Stimulated activated CD4-positive, alpha-beta T cell treated with anti-CD3 and anti-CD28 coated beads, TNF-alpha, amount 100 ng/mL, for 4 hours (primary cell): ENCODE measurements around the gene CD58.
"Not testable (repeated sequence)": the region's sequence is repeated elsewhere in the genome, so short reads cannot be mapped to it uniquely, and the experiment has no call there.

ENCODE experiments used
- DNase-seq, 3 experiments: peaks; one replicate each; pipeline ENCODE4 v3.0.0-alpha.2; 2020; ENCODE audit warnings: low read depth in 3 of 3

The CD58 gene, protein sequence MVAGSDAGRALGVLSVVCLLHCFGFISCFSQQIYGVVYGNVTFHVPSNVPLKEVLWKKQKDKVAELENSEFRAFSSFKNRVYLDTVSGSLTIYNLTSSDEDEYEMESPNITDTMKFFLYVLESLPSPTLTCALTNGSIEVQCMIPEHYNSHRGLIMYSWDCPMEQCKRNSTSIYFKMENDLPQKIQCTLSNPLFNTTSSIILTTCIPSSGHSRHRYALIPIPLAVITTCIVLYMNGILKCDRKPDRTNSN

GRCh38 chr1:116570358-116571214, at the start of gene CD58:
Gene CD58, minus strand, starts transcription at chr1:116571026. Its CDS starts 54 bp downstream, at chr1:116570972.
- DNase-seq: peak; percentile 66 to 69 (median 66)

GRCh38 chr1:116620392-116620791, 49.6 kb upstream of the CD58 start:
- DNase-seq: not testable (repeated sequence)

DNA sequence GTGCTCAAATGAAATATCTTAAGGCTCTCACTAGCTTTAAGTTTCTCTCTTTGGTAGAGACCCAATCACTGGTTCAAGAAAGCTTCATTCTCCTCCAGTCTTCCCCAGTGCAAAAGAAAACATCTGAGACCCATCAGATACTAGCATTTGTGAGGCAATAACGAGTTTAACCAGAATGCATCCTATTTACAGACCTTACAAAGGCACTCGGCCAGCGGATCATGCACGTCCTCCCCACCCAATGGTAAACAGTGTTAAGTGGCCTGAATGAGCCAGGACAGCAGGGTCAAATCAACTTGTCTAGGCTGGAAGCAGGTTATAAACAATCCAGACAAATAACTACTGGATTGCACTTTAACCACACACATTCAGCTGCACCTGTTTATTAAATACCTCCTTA, 48.3 kb upstream of the CD58 start:
- DNase-seq: not testable (repeated sequence)

- not testable (repeated sequence) for DNase-seq
Observed at GRCh38 chr1:116617808-116618207, 47.0 kb upstream of the CD58 start.

DNA sequence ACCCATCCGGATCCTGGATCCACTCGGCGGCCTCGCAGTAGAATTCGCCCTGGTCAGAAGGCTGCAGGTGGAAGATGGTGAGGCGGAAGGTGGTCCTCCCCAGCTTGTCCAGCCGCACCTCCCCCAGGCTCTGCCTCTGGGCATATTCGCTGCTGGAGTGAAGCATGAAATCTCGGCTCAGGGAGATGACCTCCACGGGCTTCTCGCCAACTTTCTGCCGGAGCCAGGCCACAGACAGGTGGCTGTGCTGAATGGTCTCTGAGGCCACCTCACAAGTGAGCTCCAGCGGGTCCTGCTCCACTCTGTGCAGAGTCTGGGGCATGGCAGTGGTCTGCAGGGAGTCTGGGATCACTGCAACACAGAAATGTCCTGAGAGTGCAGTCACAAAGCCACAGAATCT, 43.0 kb upstream of the CD58 start:
- not testable (repeated sequence) for DNase-seq

DNA sequence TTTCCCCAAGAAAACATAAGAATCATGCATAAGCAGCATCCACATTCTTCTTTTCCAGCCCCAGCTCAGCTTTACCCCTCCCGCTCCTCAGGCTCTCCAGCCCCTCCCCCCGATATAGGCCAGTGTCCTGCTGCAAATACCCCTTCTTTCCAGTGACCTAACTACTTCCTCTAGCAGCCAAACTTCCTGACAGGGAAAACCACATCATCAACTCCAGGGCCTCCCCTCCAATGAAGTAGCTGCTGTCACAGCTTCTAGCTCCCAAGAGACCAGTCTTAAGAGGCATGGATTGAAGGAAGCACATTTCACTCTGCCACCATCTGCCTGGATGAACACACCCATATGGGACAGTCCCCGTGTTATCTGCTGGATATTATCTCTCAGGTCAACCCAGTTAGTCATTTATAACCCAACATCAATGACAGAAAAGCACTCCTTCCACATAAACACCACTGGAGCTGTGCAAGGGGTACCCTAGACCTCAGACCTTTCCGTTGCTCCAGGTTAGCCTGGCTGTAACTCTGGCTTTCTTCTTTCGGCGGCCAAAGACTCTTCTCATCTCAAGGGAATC, 39.1 kb upstream of the CD58 start:
- DNase-seq: not testable (repeated sequence)

- DNase-seq: not testable (repeated sequence)
Observed at GRCh38 chr1:116608841-116609240, 38.0 kb upstream of the CD58 start.

DNA sequence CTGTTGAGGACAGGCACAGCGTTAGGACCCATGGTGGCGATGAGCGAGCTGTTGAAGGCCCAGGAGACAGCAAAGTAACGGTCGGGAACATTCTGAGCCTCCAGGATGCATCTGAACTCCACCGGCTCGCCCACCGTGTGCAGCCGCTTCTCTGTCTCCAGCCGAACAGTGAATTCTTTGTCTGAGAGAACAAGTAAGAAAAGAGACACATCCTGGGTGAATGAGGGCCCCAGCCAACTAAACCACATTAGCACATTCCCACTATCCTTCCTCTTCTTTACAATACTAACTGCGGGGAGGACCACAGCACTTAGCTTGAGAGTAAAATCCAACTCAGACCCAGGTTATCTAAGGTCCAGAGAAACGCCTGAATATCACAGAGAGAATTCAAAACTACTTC, 37.3 kb upstream of the CD58 start:
- not testable (repeated sequence) for DNase-seq

GRCh38 chr1:116607463-116607862, 36.6 kb upstream of the CD58 start:
- not testable (repeated sequence) for DNase-seq

DNA sequence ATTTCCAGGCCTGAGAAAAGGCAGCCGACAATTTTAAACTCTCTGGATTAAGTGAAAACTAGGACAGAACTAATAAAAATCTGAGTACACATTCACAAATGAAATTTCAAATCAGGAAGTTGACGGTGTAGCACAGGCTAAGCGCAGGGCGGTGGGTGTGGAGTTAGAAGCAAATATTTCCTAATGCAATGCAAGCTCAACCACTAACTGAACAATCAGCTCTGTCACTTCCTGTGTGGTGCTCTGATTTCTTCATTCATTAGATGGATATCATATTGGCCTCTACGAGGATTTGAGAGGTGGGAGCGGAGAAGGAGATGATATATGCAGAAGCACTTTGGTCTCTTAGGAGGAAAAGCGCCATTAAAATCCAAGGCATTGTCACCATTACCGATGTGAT, 35.2 kb upstream of the CD58 start:
- DNase-seq: not testable (repeated sequence)

DNA sequence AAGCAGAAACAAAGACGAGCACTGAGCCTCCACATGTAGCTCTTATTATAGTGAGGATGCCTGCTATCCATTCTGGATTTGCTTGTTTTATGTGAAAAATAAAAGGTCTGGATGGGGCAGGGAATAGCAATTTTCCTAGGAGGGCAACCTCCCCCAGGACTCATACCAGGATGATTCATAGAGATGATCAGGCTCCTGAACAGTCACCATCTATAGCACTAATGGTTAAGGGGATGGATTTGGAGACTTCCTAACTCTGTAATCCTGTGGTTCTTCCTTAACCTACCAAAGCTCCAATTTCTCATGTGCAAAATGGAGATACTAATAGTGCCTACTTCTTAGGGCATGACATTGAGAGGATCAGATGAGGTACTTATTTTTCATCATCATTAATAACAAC, 34.5 kb upstream of the CD58 start:
- no peak for DNase-seq

- not testable (repeated sequence) for DNase-seq
Observed at GRCh38 chr1:116604408-116604807, 33.6 kb upstream of the CD58 start.

DNA sequence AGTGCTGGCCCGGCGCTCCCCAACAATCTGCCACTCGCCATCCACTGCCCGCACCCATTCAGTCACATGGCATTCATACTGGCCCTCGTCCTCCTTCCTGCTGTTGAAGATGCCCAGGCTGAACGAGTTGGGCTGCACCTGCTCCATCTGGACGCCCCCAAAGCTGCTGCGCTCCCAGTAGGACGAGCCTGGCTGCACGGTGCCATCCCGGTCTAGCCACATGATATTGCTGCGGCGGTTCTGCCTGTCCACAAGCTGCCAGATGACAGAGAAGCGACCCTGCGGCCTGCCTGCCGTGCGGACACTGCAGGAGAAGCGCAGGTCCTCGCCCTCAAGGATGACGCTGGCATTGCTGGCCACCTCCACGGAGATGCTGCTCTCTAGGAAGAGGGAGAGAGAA, 32.8 kb upstream of the CD58 start:
- not testable (repeated sequence) for DNase-seq

- not testable (repeated sequence) for DNase-seq
Observed at GRCh38 chr1:116599369-116599768, 28.5 kb upstream of the CD58 start.

- not testable (repeated sequence) for DNase-seq
Observed at GRCh38 chr1:116598420-116599036, 27.7 kb upstream of the CD58 start.

- not testable (repeated sequence) for DNase-seq
Observed at GRCh38 chr1:116597388-116597787, 26.6 kb upstream of the CD58 start.

- not testable (repeated sequence) for DNase-seq
Observed at GRCh38 chr1:116596742-116597307, 26.0 kb upstream of the CD58 start.

DNA sequence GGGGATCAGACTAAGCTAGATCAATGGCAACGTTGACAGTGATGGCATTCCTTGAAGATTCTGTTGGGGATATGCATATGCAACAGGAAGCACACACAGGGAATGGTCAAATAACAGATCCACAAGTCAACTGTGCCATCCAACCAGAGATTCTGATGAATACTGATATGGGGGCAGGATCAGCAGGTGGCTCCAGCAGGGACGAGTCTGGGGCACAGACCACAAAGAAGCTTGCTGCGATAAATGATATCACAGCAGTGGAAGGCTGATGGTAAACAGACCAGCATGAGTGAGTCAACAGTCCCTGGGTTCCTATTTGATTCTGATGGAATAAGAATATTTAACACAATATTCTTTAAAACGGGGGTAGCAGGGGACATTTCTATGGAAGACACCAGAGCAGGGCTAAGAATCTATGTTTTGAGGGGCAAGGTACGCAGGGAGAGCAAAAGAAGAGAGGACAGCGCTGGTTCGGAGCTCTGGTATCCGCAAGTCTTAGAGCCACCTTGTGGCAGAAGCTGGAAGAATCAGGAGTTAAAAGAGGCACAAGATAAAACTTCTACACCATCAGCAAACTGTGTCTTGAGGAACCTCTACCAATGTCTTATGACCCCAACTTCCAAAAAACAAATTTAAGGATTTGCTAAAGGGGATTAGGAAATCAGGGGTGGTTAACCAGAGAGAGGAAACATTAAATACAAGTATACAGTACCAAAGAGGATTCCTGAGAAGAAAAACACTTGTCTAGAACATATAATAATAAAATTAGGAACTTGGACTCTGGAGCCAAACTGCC, 25.3 kb upstream of the CD58 start:
- peak in 1 of 3 experiments; percentile 27 for DNase-seq

DNA sequence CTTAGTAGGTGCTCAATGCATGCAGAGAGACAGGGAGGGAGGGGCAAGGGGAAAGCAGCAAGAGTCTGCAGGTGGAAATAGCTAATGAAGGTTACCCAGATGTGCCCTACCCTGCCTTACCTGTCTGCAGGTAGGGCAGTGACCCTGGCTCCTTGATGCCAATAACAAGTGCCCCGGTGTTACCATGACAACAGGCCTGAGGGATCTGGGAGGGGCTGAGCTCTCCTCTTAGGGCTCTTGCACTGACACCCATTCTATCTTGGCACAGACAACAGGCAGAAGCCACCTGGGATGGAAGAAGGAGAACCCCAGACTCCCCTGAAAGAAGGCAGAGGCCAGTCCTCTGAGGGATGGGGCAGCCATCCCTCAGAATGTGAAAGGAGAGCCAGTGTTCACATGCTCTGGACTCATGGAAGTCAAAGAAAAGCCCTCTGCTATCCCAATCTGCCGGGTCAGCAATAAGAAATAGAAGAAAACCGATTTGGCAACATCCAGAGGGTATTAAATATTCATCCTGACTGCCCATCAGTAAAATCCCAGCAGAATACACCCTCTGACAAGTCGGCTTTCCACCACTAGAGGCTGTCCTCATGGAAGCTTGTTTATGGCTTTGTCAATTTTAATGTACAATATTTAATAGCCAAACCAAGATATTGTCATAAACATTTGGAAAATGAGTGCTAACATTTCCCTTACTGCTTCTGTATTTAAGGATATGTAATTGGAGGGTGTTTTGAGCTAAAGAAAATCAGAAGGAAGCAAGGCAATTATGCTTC, 24.4 kb upstream of the CD58 start:
- not testable (repeated sequence) for DNase-seq

GRCh38 chr1:116593977-116594376, 23.2 kb upstream of the CD58 start:
- DNase-seq: not testable (repeated sequence)
